ENCODE results near the gene PLOD1. TPM values are rescaled to one million over a fixed set of nuclear protein-coding genes. Genes with fewer than 3 reads are reported as not detected.
"Not testable (repeated sequence)": the region's sequence is repeated elsewhere in the genome, so short reads cannot be mapped to it uniquely, and the experiment has no call there.

PLOD1 gene
- total RNA-seq, 1 donor from 2014 or later = 110 TPM

DNA sequence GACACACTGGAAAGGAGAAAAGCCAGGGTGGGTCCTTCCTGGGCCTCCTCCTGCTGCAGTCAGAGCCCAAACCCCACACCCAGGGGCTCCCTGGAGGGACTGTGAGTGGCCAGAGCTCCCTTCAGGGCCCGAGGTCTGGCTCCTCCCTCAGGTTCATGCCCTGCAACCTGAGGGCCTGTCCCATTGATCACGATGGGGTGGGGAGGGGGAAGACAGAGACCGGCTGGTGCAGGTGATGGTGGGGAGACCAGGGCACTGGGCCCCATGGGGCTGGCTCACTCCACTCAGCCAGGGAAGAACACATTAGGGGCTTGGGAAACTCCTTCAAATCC lies 45.7 kb upstream of the PLOD1 start:
- Mint-ChIP-seq H3K36me3 (no peaks in the 10 kb centered on the region), H3K27ac (no peak overlapping the region), H3K27me3 (peaks cover 10% of the 10 kb centered on the region), H3K4me1 (ENCODE audit: unreplicated experiment) (peaks cover 9% of the 10 kb centered on the region), H3K4me3 (no peak overlapping the region), H3K9me3 (no peaks in the 10 kb centered on the region)
- DNase-seq (ENCODE audit: extremely low spot score, unreplicated experiment) = no peak
- TF ChIP-seq, protein P1, sequence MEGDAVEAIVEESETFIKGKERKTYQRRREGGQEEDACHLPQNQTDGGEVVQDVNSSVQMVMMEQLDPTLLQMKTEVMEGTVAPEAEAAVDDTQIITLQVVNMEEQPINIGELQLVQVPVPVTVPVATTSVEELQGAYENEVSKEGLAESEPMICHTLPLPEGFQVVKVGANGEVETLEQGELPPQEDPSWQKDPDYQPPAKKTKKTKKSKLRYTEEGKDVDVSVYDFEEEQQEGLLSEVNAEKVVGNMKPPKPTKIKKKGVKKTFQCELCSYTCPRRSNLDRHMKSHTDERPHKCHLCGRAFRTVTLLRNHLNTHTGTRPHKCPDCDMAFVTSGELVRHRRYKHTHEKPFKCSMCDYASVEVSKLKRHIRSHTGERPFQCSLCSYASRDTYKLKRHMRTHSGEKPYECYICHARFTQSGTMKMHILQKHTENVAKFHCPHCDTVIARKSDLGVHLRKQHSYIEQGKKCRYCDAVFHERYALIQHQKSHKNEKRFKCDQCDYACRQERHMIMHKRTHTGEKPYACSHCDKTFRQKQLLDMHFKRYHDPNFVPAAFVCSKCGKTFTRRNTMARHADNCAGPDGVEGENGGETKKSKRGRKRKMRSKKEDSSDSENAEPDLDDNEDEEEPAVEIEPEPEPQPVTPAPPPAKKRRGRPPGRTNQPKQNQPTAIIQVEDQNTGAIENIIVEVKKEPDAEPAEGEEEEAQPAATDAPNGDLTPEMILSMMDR (conservative IDR thresholded peaks at IDR 0.05) = no peak

DNA sequence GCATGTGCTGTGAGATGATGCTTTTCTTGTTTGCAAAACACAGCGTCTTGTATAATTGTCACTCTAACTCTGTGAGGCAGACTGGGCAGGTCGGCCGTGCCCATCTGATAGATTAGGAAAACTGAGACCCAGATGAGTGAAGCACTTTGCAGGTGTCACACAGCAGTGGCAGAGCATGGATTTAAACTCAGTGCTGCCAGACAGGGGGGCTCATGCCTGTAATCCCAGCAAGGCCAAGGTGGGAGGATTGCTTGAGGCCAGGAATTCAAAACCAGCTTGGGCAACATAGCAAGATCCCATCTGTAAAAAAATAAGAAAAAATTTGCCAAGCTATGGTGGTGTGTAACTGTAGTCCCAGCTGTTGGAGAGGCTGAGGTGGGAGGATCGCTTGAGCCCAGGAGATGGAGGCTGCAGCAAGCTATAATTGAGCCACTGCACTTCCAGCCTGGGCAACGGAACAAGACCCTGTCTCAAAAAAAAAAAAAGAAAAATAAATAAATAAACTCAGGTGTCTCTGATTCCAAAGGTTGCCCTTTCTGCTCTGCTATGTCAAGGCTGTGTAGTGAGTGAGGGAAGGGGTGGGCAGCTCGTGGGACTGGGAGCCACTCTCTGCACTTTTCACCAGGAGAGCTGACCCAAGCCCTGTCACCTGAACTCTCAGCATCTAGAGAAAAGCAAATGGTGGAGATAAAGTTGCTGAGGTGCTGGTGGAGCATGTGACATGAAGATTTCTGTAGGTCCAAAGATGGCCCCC lies 42.9 kb upstream of the PLOD1 start:
- no peaks in the 10 kb centered on the region for H3K9me3 Mint-ChIP-seq
- H3K27me3 Mint-ChIP-seq = peaks cover 12% of the 10 kb centered on the region
- TF ChIP-seq, protein P1 (conservative IDR thresholded peaks at IDR 0.05) = no peak
- no peak overlapping the region for H3K4me3 Mint-ChIP-seq
- no peaks in the 10 kb centered on the region for H3K36me3 Mint-ChIP-seq
- no peak overlapping the region for H3K27ac Mint-ChIP-seq
- DNase-seq (ENCODE audit: extremely low spot score, unreplicated experiment) = no peak
- peaks cover 9% of the 10 kb centered on the region for H3K4me1 Mint-ChIP-seq (ENCODE audit: unreplicated experiment)

DNA sequence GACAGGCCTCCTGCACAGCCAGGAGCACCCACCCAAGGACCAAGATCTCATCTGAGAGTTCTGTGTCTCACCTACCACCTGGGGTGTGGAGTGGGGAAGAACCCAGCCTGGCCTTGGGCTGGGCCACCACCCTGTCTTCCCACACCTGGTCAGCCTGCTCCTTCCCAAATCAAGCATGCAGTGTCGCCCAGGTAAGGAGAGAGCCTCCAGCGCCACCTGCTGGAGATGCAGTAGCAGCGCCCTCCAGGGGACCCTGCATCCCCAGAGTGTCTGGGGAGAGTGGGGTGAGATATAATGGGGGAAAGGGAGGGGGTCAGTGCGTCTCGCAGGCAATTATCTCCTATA lies 40.6 kb upstream of the PLOD1 start:
- Mint-ChIP-seq H3K4me1 (ENCODE audit: unreplicated experiment) (peaks cover 9% of the 10 kb centered on the region), H3K9me3 (no peaks in the 10 kb centered on the region), H3K36me3 (no peaks in the 10 kb centered on the region), H3K4me3 (no peak overlapping the region), H3K27me3 (peaks cover 25% of the 10 kb centered on the region), H3K27ac (no peak overlapping the region)
- TF ChIP-seq, protein P1 (conservative IDR thresholded peaks at IDR 0.05) = peak; percentile 85
- DNase-seq (ENCODE audit: extremely low spot score, unreplicated experiment) = no peak

DNA sequence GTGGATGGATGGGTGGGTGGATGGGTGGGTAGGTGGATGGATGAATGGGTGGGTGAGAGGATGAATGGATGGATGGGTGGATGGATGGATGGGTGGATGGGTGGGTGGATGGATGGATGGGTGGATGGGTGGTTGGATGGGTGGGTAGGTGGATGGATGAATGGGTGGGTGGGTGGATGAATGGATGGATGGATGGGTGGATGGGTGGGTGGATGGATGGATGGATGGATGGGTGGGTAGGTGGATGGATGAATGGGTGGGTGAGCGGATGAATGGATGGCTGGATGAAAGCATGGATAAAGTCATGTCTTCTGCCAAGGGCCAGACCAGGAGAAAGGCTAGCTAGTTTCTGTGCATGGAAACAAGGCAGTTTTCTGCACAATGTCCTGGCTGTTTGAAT lies 40.0 kb upstream of the PLOD1 start:
- H3K9me3 Mint-ChIP-seq; H3K4me1 Mint-ChIP-seq (ENCODE audit: unreplicated experiment); H3K4me3 Mint-ChIP-seq; DNase-seq (ENCODE audit: extremely low spot score, unreplicated experiment); H3K36me3 Mint-ChIP-seq; H3K27ac Mint-ChIP-seq: not testable (repeated sequence)
- peaks cover 31% of the 10 kb centered on the region for H3K27me3 Mint-ChIP-seq

DNA sequence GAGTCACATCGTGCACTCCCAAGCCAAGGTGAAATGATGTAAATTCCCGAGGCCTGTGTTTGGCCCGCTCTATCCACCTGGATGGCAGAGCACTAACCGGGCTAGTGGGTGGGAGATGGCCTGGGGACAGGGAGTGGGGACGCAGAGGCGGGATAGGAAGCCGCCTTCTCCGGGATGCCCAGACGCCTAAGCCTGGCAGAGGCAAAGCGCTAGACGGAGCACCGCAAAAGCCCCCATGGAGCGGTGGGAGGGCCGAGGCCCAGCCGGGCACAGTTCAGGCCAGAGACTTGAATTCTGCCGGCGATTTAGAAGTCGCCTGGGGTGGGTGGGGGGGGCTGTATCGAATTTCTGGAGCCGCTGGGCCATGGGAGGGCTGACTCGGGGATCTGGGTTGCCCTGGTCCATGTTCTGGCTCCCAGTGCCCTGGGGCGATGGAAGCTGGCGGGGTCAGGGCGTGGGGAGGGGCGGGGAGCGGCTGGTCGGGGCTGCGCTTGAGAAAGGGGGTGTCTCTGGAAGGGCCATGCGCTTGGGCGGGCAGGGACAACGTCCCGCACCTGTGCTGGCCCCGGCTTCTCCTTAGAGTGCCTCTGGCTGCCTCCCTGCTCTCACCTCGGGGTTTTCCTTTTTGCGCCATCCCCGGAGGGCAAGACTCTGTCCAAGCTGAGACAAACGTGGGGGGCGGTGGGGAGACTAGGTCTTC lies 36.3 kb upstream of the PLOD1 start:
- Mint-ChIP-seq H3K27ac (no peak overlapping the region), H3K9me3 (no peaks in the 10 kb centered on the region), H3K36me3 (no peaks in the 10 kb centered on the region), H3K4me3 (no peak overlapping the region), H3K27me3 (peaks cover 34% of the 10 kb centered on the region), H3K4me1 (ENCODE audit: unreplicated experiment) (no peaks in the 10 kb centered on the region)
- no peak for DNase-seq (ENCODE audit: extremely low spot score, unreplicated experiment)
- TF ChIP-seq, protein P1 (conservative IDR thresholded peaks at IDR 0.05) = no peak

DNA sequence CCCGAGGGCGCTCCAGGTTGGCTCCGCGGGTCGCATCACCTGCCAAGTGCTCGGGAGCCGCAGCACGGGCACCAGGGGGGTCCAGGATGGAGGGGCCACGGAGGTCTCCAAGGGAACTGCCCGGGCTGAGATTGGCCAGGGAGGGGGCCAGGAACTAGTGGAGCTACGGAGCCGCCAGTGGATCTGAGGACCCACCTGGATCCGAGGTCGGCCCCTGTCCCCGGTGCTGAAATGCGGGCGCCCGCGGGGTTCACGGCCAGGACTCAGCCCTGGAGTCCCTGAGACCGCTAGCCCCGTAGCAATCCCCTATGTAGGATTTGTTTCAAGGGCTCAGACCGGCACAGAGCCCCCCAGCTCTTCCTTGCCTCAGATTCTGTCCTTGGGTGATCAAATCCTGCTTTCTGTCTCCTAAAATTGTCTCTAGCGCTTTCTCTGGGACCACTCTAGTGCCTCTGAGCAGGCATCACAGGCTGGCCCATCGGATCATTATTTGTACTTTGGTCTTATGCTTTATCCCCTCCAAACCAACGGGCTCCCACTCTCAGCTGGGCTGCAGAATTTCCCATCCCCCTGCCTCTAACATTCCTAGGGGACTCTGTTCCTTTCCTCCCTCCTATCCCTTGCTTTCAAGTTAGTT lies 35.6 kb upstream of the PLOD1 start:
- Mint-ChIP-seq H3K27ac (no peak overlapping the region), H3K36me3 (no peaks in the 10 kb centered on the region), H3K27me3 (peaks cover 31% of the 10 kb centered on the region), H3K4me1 (ENCODE audit: unreplicated experiment) (no peaks in the 10 kb centered on the region), H3K9me3 (no peaks in the 10 kb centered on the region), H3K4me3 (no peak overlapping the region)
- TF ChIP-seq, protein P1 (conservative IDR thresholded peaks at IDR 0.05) = no peak
- no peak for DNase-seq (ENCODE audit: extremely low spot score, unreplicated experiment)

DNA sequence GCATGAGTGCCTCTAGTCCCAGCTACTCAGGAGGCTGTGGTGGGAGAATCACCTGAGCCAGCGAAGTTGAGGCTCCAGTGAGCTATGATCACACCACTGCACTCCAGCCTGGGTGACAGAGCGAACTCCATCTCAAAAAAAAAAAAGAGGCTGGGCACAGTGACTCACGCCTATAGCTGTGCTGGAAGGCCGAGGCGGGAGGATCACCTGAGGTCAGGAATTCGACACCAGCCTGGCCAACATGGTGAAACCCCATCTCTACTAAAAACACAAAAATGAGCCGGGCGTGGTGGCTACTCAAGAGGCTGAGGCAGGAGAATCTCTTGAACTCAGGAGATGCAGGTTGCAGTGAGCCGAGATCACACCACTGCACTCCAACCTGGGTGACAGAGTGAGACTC lies 33.1 kb upstream of the PLOD1 start:
- DNase-seq (ENCODE audit: extremely low spot score, unreplicated experiment); H3K9me3 Mint-ChIP-seq; H3K27ac Mint-ChIP-seq; H3K4me3 Mint-ChIP-seq; H3K4me1 Mint-ChIP-seq (ENCODE audit: unreplicated experiment); H3K36me3 Mint-ChIP-seq: not testable (repeated sequence)
- H3K27me3 Mint-ChIP-seq = peaks cover 29% of the 10 kb centered on the region
